Neuronal stem cell (in vitro differentiated cells): ENCODE measurements around the gene STIM1.

Experiments
- DNase-seq: peaks from one replicate; pipeline ENCODE4 v3.0.0-alpha.2; 2013; ENCODE audit warnings: low spot score
- H2AFZ ChIP-seq: one replicate; pipeline ENCODE4 v1.6.1; 2013; ENCODE audit warnings: mild to moderate bottlenecking, low read length, inconsistent platforms
- H2AK5ac ChIP-seq: 2 replicates; pipeline ENCODE4 v1.6.1; 2013; ENCODE audit warnings: low read depth, mild to moderate bottlenecking, inconsistent platforms, low read length, moderate library complexity, mixed read lengths
- H2BK120ac ChIP-seq: 2 replicates; pipeline ENCODE4 v1.6.1; 2013; ENCODE audit warnings: low read depth, mild to moderate bottlenecking, inconsistent platforms, low read length, moderate library complexity, mixed read lengths
- H2BK12ac ChIP-seq: one replicate; pipeline ENCODE4 v1.6.1; 2013; ENCODE audit warnings: low read length, inconsistent platforms
- H2BK15ac ChIP-seq: 2 replicates; pipeline ENCODE4 v1.6.1; 2013; ENCODE audit warnings: mild to moderate bottlenecking, low read length, inconsistent platforms, mixed read lengths
- H2BK5ac ChIP-seq: one replicate; pipeline ENCODE4 v1.6.1; 2013; ENCODE audit warnings: inconsistent platforms, mild to moderate bottlenecking, low read length, moderate library complexity
- H3K14ac ChIP-seq: one replicate; pipeline ENCODE4 v1.6.1; 2013; ENCODE audit warnings: low read length, inconsistent platforms
- H3K18ac ChIP-seq: 2 replicates; pipeline ENCODE4 v1.6.1; 2013; ENCODE audit warnings: low read length, inconsistent platforms
- H3K23ac ChIP-seq: 2 replicates; pipeline ENCODE4 v1.6.1; 2013; ENCODE audit warnings: low read depth, mild to moderate bottlenecking, mixed read lengths, low read length, inconsistent platforms; ENCODE audit not compliant: poor library complexity
- H3K27ac ChIP-seq: replicated peaks from 3 replicates; pipeline ENCODE4 v1.5.1; 2013; ENCODE audit warnings: low read length, inconsistent platforms
- H3K27me3 ChIP-seq, 3 experiments: 2 replicates each; pipeline ENCODE4 v1.6.1; 2013; ENCODE audit warnings: low read length in 3 of 3, mild to moderate bottlenecking in 2 of 3, inconsistent platforms in 1 of 3, low read depth in 1 of 3, mixed read lengths in 1 of 3, moderate library complexity in 1 of 3; ENCODE audit not compliant: control insufficient read depth in 3 of 3, insufficient read depth in 3 of 3
- H3K36me3 ChIP-seq, 2 donors: replicated peaks in 1 of 2; 2 replicates each; pipeline ENCODE4 v1.6.1; 2013; ENCODE audit warnings: low read length in 2 of 2; ENCODE audit not compliant: control insufficient read depth in 2 of 2, insufficient read depth in 2 of 2
- H3K4ac ChIP-seq: 2 replicates; pipeline ENCODE4 v1.6.1; 2013; ENCODE audit warnings: inconsistent platforms, mild to moderate bottlenecking, low read length, moderate library complexity
- H3K4me1 ChIP-seq, 2 donors: 1 replicate in 1 of 2; 2 replicates in 1 of 2; pipeline ENCODE4 v1.6.1; 2013; ENCODE audit warnings: low read length in 2 of 2, low read depth in 1 of 2; ENCODE audit not compliant: control insufficient read depth in 2 of 2, insufficient read depth in 1 of 2
- H3K4me2 ChIP-seq: one replicate; pipeline ENCODE4 v1.6.1; 2013; ENCODE audit warnings: mild to moderate bottlenecking, low read length, inconsistent platforms; ENCODE audit not compliant: insufficient read depth, poor library complexity, severe bottlenecking
- H3K4me3 ChIP-seq, 2 donors: 2 replicates each; pipeline ENCODE4 v1.5.1; 2013; ENCODE audit warnings: low read length in 2 of 2, mild to moderate bottlenecking in 2 of 2, inconsistent platforms in 1 of 2, moderate library complexity in 1 of 2
- H3K79me1 ChIP-seq: one replicate; pipeline ENCODE4 v1.6.1; 2013; ENCODE audit warnings: low read depth, mild to moderate bottlenecking, inconsistent platforms, low read length, moderate library complexity
- H3K9ac ChIP-seq: one replicate; pipeline ENCODE4 v1.6.1; 2013; ENCODE audit warnings: mild to moderate bottlenecking, low read depth, low read length, inconsistent platforms; ENCODE audit not compliant: poor library complexity
- H3K9me3 ChIP-seq, 2 donors: replicated peaks in 1 of 2; 2 replicates each; pipeline versions ENCODE3 to v1.6.1; 2013; ENCODE audit warnings: low read length in 2 of 2, mild to moderate bottlenecking in 2 of 2, inconsistent platforms in 1 of 2, low read depth in 1 of 2, mixed read lengths in 1 of 2, moderate library complexity in 1 of 2; ENCODE audit not compliant: control insufficient read depth in 2 of 2, insufficient read depth in 1 of 2
- H4K8ac ChIP-seq: one replicate; pipeline ENCODE4 v1.6.1; 2013; ENCODE audit warnings: low read depth, mild to moderate bottlenecking, inconsistent platforms, low read length, moderate library complexity
- H4K91ac ChIP-seq: one replicate; pipeline ENCODE4 v1.6.1; 2013; ENCODE audit warnings: low read length, low read depth, mild to moderate bottlenecking, inconsistent platforms; ENCODE audit not compliant: poor library complexity
- WGBS, 2 donors: extraction: QIAGEN DNeasy Blood & Tissue Kit; methylation state at CpG; one replicate each; pipeline ENCODE4 v1.1.7; 2013; ENCODE audit warnings: missing lambda C conversion rate in 2 of 2, mixed read lengths in 1 of 2; ENCODE audit not compliant: insufficient read length in 2 of 2, insufficient replicate concordance in 1 of 2; ENCODE audit errors: extremely low coverage in 2 of 2; 5-methylcytosine and 5-hydroxymethylcytosine counted together

STIM1 gene

GRCh38 chr11:4105916-4106315, 250.5 kb downstream of the STIM1 start:
- H3K9ac ChIP-seq, result no peak overlapping the region
- H2BK15ac ChIP-seq, result no peak overlapping the region
- H3K27me3 ChIP-seq, result no peaks in the 10 kb centered on the region
- H3K4me1 ChIP-seq, result peaks cover 0 to 2% of the 10 kb centered on the region in 2 donors
- no peak overlapping the region for H3K14ac ChIP-seq
- no peak overlapping the region for H2BK120ac ChIP-seq
- DNase-seq, result no peak
- no peak overlapping the region for H2BK12ac ChIP-seq
- no peak overlapping the region for H3K27ac ChIP-seq
- H2AK5ac ChIP-seq, result no peak overlapping the region
- no peak overlapping the region for H3K18ac ChIP-seq
- no peak overlapping the region for H3K4me2 ChIP-seq
- H4K8ac ChIP-seq, result no peak overlapping the region
- H2AFZ ChIP-seq, result no peak overlapping the region
- no peak overlapping the region for H2BK5ac ChIP-seq
- no peak overlapping the region for H3K23ac ChIP-seq
- no peaks in the 10 kb centered on the region for H3K9me3 ChIP-seq
- peaks cover 7% of the 10 kb centered on the region for H3K79me1 ChIP-seq
- no peak overlapping the region for H4K91ac ChIP-seq
- peaks cover 17 to 98% of the 10 kb centered on the region in 2 donors for H3K36me3 ChIP-seq
- H3K4me3 ChIP-seq, result no peak overlapping the region
- H3K4ac ChIP-seq, result no peak overlapping the region
- WGBS, 2 donors, result no CpG with 5 or more reads among the region's 1 CpG

- H3K4ac ChIP-seq, result no peak overlapping the region
- H2BK12ac ChIP-seq, result no peak overlapping the region
- no peak overlapping the region for H2BK15ac ChIP-seq
- no peak overlapping the region for H3K23ac ChIP-seq
- H3K36me3 ChIP-seq, result peaks cover 16 to 99% of the 10 kb centered on the region in 2 donors
- H3K79me1 ChIP-seq, result no peaks in the 10 kb centered on the region
- no peak overlapping the region for H3K4me3 ChIP-seq
- H3K27me3 ChIP-seq, result no peaks in the 10 kb centered on the region
- H2AFZ ChIP-seq, result no peak overlapping the region
- H3K27ac ChIP-seq, result no peak overlapping the region
- no peak overlapping the region for H3K4me2 ChIP-seq
- no peak overlapping the region for H4K91ac ChIP-seq
- no peak overlapping the region for H2BK5ac ChIP-seq
- no peak overlapping the region for H3K18ac ChIP-seq
- WGBS, 2 donors, result no CpG with 5 or more reads among the region's 5 CpGs
- H3K9ac ChIP-seq, result no peak overlapping the region
- DNase-seq, result no peak
- no peak overlapping the region for H4K8ac ChIP-seq
- no peaks in the 10 kb centered on the region for H3K4me1 ChIP-seq
- H3K9me3 ChIP-seq, result no peaks in the 10 kb centered on the region
- H3K14ac ChIP-seq, result no peak overlapping the region
- H2AK5ac ChIP-seq, result no peak overlapping the region
- no peak overlapping the region for H2BK120ac ChIP-seq
Measured at GRCh38 chr11:4111834-4112233, 256.4 kb downstream of the STIM1 start.

- Histone ChIP-seq H3K4me3 (no peak overlapping the region), H3K9me3 (no peaks in the 10 kb centered on the region), H3K27me3 (no peaks in the 10 kb centered on the region), H3K14ac (no peak overlapping the region), H3K4ac (no peak overlapping the region), H3K9ac (no peak overlapping the region), H2BK12ac (no peak overlapping the region), H3K79me1 (no peaks in the 10 kb centered on the region), H3K4me2 (no peak overlapping the region), H2BK15ac (no peak overlapping the region), H2AFZ (no peak overlapping the region), H2BK5ac (no peak overlapping the region), H3K27ac (no peak overlapping the region), H3K4me1 (no peaks in the 10 kb centered on the region), H3K36me3 (peaks cover 16 to 99% of the 10 kb centered on the region in 2 donors), H4K91ac (no peak overlapping the region), H3K18ac (no peak overlapping the region), H4K8ac (no peak overlapping the region), H3K23ac (no peak overlapping the region), H2BK120ac (no peak overlapping the region), H2AK5ac (no peak overlapping the region)
- WGBS, 2 donors, result no CpG with 5 or more reads among the region's 2 CpGs
- DNase-seq, result no peak
Measured at GRCh38 chr11:4115128-4115527, 259.7 kb downstream of the STIM1 start.

DNA sequence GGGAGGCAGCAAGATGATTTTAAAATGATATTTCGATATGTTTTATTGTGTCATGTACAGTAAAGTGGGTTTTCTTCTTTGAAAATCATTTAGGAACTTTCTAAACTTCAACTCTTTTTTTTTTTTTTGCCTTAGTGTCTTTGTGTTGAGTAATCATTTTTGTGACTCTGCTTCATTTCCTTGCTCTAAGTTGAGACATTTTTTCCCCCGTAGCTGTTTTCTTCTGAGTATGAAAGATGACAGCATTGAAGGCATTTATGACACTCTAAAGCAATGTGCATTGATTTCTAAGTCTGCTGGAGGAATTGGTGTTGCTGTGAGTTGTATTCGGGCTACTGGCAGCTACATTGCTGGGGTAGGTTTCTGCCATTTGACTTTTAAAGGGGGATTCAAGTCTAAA, 262.6 kb downstream of the STIM1 start:
- H3K4me3 ChIP-seq, result no peak overlapping the region
- no peak overlapping the region for H3K9ac ChIP-seq
- H2BK15ac ChIP-seq, result no peak overlapping the region
- WGBS, 2 donors, result no CpG with 5 or more reads among the region's 3 CpGs
- no peak overlapping the region for H2BK5ac ChIP-seq
- no peak overlapping the region for H2AFZ ChIP-seq
- no peak overlapping the region for H3K4me2 ChIP-seq
- H3K79me1 ChIP-seq, result no peaks in the 10 kb centered on the region
- H4K8ac ChIP-seq, result no peak overlapping the region
- H2AK5ac ChIP-seq, result no peak overlapping the region
- no peak overlapping the region for H2BK12ac ChIP-seq
- H2BK120ac ChIP-seq, result no peak overlapping the region
- H3K36me3 ChIP-seq, result peaks cover 19 to 98% of the 10 kb centered on the region in 2 donors
- H3K9me3 ChIP-seq, result no peaks in the 10 kb centered on the region
- no peak overlapping the region for H3K27ac ChIP-seq
- no peaks in the 10 kb centered on the region for H3K4me1 ChIP-seq
- no peak overlapping the region for H3K4ac ChIP-seq
- H4K91ac ChIP-seq, result no peak overlapping the region
- H3K23ac ChIP-seq, result no peak overlapping the region
- no peak overlapping the region for H3K14ac ChIP-seq
- no peak for DNase-seq
- H3K27me3 ChIP-seq, result no peaks in the 10 kb centered on the region
- no peak overlapping the region for H3K18ac ChIP-seq
